Natural killer cell (primary cell): ENCODE data around the gene CAPN15. TPM values are rescaled to one million over a fixed set of nuclear protein-coding genes. Genes with fewer than 3 reads are reported as not detected.

Experiments
- ATAC-seq, 3 donors: fragments of 150-1000 bp in 2 of 3; fragments of 200-7000 bp in 1 of 3; cut with Tn5 transposase; 1 replicate in 1 of 3; 2 replicates in 2 of 3; pipeline ENCODE4 v1.10.0; 2021; ENCODE audit warnings: mild to moderate bottlenecking in 2 of 3, moderate library complexity in 2 of 3
- DNase-seq, 2 donors: peaks; one replicate each; pipeline versions ENCODE4 v3.0.0 to v3.0.0-alpha.2; 2013 to 2021; ENCODE audit warnings: mixed read lengths in 1 of 2
- H3K27ac ChIP-seq: one replicate; pipeline ENCODE4 v1.5.1; 2013; ENCODE audit warnings: mild to moderate bottlenecking, low read length
- H3K27me3 ChIP-seq: one replicate; pipeline ENCODE4 v1.6.1; 2013; ENCODE audit warnings: low read length; ENCODE audit not compliant: control insufficient read depth, insufficient read depth
- H3K36me3 ChIP-seq: one replicate; pipeline ENCODE4 v1.6.1; 2013; ENCODE audit warnings: low read length; ENCODE audit not compliant: control insufficient read depth, insufficient read depth
- H3K4me1 ChIP-seq: one replicate; pipeline ENCODE4 v1.6.1; 2013; ENCODE audit warnings: low read length; ENCODE audit not compliant: control insufficient read depth, insufficient read depth
- H3K4me3 ChIP-seq: one replicate; pipeline ENCODE4 v1.5.1; 2013; ENCODE audit warnings: low read length
- H3K9me3 ChIP-seq: one replicate; pipeline ENCODE4 v1.6.1; 2013; ENCODE audit warnings: low read length; ENCODE audit not compliant: control insufficient read depth, insufficient read depth
- H3K27ac Mint-ChIP-seq, 2 donors: one replicate each; pipeline ENCODE4 v1.8.0; 2022; ENCODE audit warnings: mild to moderate bottlenecking in 2 of 2, mixed read lengths in 2 of 2, moderate library complexity in 1 of 2
- H3K27me3 Mint-ChIP-seq, 2 donors: one replicate each; pipeline ENCODE4 v1.8.0; 2022; ENCODE audit warnings: low read depth in 2 of 2, mixed read lengths in 2 of 2
- H3K36me3 Mint-ChIP-seq: one replicate; pipeline ENCODE4 v1.8.0; 2022; ENCODE audit warnings: mixed read lengths
- H3K4me1 Mint-ChIP-seq, 2 donors: one replicate each; pipeline ENCODE4 v1.8.0; 2022; ENCODE audit warnings: mixed read lengths in 2 of 2
- H3K4me3 Mint-ChIP-seq: one replicate; pipeline ENCODE4 v1.8.0; 2022; ENCODE audit warnings: mild to moderate bottlenecking, moderate library complexity, mixed read lengths
- H3K9me3 Mint-ChIP-seq, 2 donors: one replicate each; pipeline ENCODE4 v1.8.0; 2022; ENCODE audit warnings: mixed read lengths in 2 of 2
- WGBS: methylation state at CpG from one replicate; pipeline ENCODE4 v1.1.7; 2013; ENCODE audit warnings: missing lambda C conversion rate; ENCODE audit not compliant: insufficient coverage; 5-methylcytosine and 5-hydroxymethylcytosine counted together
- intact Hi-C: fragments of 100-400 bp; cut with micrococcal nuclease; formaldehyde crosslinking; loops from one replicate; pipeline ENCODE4 v1.14.2; 2022
- total RNA-seq, 4 donors: library from RNA; stranded (reverse); fragments of 120-200 nt in 1 of 4; gene quantifications; one replicate each; pipeline versions ENCODE4 v1.2.3 to v1.2.4, GENCODE V29; 2013 to 2022
- TF ChIP-seq, protein P1 (sequence below): fragments of 200-600 bp; IDR thresholded peaks from one replicate; pipeline ENCODE4 v1.8.0; 2022; ENCODE audit warnings: antibody characterized with exemption

The CAPN15 gene
- total RNA-seq, 3 donors from 2014 or later (not counting 1 experiment from before 2014, with no cell fraction given), result 151 to 275 (median 186) TPM

DNA sequence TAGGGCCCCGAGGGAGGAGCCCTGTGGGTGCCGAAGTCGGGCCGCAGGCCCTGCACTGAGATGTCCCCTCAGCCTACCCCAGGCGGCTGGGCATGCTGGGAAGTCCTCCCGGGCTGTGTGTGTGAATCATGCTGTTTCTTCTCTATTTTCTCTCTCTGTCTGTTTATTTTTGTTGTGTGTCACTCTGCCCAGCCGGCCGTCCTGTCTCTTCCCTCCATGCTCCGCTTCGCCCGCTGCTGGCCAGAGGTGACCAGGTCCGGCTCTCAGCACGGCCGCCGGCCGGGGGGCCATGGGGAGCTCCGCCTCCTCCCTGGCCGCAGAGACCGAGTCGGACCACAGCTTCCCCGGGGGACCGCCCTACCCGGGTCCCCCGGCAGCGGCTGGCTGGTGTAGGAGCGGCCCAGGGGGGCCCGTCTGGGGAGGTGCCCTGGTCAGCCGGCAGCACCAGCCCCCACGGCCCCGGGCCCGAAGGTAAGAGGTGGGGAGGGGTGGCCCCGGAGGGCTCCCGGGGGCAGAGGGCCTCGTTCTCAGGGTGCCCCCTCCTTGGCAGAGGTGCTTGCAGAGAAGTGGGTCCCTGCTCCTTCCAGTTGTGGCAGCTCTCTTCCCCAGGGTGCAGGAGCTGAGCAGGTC, 12.5 kb downstream of the CAPN15 start:
- Mint-ChIP-seq H3K9me3 (no peaks in the 10 kb centered on the region), H3K27me3 (no peaks in the 10 kb centered on the region), H3K27ac (no peak overlapping the region), H3K4me1 (peaks cover 10 to 29% of the 10 kb centered on the region in 2 donors), H3K36me3 (no peaks in the 10 kb centered on the region), H3K4me3 (no peak overlapping the region)
- DNase-seq, result no peak
- no peaks in the 10 kb centered on the region for H3K27me3 ChIP-seq
- TF ChIP-seq, protein P1, sequence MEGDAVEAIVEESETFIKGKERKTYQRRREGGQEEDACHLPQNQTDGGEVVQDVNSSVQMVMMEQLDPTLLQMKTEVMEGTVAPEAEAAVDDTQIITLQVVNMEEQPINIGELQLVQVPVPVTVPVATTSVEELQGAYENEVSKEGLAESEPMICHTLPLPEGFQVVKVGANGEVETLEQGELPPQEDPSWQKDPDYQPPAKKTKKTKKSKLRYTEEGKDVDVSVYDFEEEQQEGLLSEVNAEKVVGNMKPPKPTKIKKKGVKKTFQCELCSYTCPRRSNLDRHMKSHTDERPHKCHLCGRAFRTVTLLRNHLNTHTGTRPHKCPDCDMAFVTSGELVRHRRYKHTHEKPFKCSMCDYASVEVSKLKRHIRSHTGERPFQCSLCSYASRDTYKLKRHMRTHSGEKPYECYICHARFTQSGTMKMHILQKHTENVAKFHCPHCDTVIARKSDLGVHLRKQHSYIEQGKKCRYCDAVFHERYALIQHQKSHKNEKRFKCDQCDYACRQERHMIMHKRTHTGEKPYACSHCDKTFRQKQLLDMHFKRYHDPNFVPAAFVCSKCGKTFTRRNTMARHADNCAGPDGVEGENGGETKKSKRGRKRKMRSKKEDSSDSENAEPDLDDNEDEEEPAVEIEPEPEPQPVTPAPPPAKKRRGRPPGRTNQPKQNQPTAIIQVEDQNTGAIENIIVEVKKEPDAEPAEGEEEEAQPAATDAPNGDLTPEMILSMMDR, result no peak
- H3K9me3 ChIP-seq, result no peaks in the 10 kb centered on the region
- H3K4me1 ChIP-seq, result peaks cover 11% of the 10 kb centered on the region
- no peak overlapping the region for H3K27ac ChIP-seq
- ATAC-seq, result no peak
- intact Hi-C loops, result no loop called here
- no peak overlapping the region for H3K4me3 ChIP-seq
- H3K36me3 ChIP-seq, result peaks cover 17% of the 10 kb centered on the region
- 97% methylated on average over 34 of the region's 34 CpGs for WGBS

DNA sequence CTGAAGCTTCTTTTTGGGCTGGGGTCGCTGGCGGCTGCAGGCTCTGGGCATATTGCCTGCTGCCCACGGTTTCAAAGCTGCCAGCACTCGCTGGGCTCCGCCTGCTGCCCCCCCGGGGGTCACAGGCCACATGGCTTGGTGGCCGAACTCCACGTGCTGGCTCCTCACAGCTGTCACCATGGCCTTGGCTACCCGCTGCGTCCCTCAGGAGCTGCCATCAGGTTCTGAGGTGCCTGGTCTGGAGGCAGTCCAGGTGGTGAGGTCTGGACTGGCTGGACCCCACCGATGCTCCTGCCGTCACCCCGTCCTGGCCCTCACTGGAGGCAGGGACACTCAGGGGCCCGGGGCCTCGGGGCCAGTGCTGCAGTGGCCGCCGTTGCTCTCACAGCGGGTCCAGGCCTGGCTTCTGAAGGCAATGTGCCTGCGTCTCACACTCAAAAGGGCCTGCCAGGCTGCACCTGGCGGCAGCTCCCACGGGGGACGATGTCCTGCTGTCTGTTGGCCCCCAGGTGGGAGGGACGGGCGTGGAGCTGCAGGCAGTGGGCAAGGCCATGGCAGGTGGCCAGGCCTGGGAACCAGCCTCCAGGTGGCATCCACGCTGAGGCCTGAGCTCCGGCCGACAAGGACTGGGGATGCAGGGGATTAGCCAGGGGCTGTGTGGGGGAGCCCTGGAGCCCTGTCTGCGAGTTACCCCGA, 13.3 kb downstream of the CAPN15 start:
- DNase-seq, result no peak
- H3K4me1 ChIP-seq, result peaks cover 3% of the 10 kb centered on the region
- no peak for ATAC-seq
- H3K27ac ChIP-seq, result no peak overlapping the region
- no peaks in the 10 kb centered on the region for H3K27me3 ChIP-seq
- H3K4me3 Mint-ChIP-seq, result no peak overlapping the region
- no peaks in the 10 kb centered on the region for H3K36me3 Mint-ChIP-seq
- intact Hi-C loops, result no loop called here
- no peaks in the 10 kb centered on the region for H3K9me3 ChIP-seq
- TF ChIP-seq, protein P1, result no peak
- H3K36me3 ChIP-seq, result peaks cover 17% of the 10 kb centered on the region
- H3K27ac Mint-ChIP-seq, result no peak overlapping the region
- peaks cover 10 to 26% of the 10 kb centered on the region in 2 donors for H3K4me1 Mint-ChIP-seq
- no peak overlapping the region for H3K4me3 ChIP-seq
- no peaks in the 10 kb centered on the region for H3K9me3 Mint-ChIP-seq
- 97% methylated on average over 29 of the region's 29 CpGs for WGBS
- no peaks in the 10 kb centered on the region for H3K27me3 Mint-ChIP-seq

DNA sequence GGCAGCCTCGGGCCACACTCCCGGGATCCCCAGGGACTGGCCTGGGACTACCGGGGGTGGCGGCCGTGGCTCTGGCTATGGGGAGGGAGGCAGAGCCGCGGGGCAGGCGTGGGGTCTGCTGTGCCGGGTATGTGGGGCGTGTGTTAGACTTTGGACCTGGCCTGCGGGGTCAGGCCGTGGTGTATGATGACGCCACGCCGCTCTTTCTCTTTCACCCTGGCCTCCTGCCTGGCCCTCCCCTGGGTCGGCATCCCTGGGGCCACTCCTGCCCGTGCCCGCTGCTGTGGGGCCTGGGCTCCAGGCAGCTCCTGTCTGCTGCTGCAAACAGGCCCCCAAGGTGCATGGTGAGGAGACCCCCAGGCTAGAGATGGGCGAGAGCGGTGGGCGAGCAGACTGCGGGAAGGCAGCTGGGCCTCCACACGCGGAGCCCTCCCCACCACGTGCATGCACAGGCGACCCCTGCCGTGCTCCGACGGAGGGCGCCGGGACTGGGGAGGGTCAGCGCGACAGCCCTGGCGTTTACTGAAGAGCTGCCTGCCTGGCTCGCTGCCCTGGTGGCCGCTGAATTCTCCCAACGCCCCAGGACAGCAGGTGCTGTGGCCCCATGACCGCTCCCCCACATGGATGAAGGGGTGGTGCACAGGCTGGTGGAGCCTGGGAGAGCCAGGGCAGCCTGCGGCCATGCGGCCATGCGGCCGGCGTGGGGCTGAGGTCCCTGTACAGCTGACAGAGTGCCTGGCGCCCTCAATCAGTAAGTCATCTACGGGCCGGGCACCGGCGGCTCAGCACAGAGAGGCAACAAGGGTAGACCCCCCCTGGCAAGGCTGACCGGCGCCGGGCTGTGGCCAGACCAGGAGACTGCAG, 16.0 kb downstream of the CAPN15 start:
- H3K27me3 Mint-ChIP-seq, result no peaks in the 10 kb centered on the region
- peaks cover 10 to 32% of the 10 kb centered on the region in 2 donors for H3K4me1 Mint-ChIP-seq
- WGBS, result 98% methylated on average over 51 of the region's 51 CpGs
- Histone ChIP-seq H3K9me3 (no peaks in the 10 kb centered on the region), H3K4me1 (peaks cover 24% of the 10 kb centered on the region), H3K27me3 (no peaks in the 10 kb centered on the region), H3K27ac (no peak overlapping the region), H3K4me3 (no peak overlapping the region), H3K36me3 (peaks cover 5% of the 10 kb centered on the region)
- intact Hi-C loops, result no loop called here
- ATAC-seq, result no peak
- H3K4me3 Mint-ChIP-seq, result no peak overlapping the region
- TF ChIP-seq, protein P1, result no peak
- H3K9me3 Mint-ChIP-seq, result no peaks in the 10 kb centered on the region
- DNase-seq, result no peak
- H3K27ac Mint-ChIP-seq, result no peak overlapping the region
- no peaks in the 10 kb centered on the region for H3K36me3 Mint-ChIP-seq
